ENCODE measurements around the gene NMT1.
A peak's percentile ranks its signal among the peaks of the same experiment; 100 is the strongest.

The NMT1 gene

DNA sequence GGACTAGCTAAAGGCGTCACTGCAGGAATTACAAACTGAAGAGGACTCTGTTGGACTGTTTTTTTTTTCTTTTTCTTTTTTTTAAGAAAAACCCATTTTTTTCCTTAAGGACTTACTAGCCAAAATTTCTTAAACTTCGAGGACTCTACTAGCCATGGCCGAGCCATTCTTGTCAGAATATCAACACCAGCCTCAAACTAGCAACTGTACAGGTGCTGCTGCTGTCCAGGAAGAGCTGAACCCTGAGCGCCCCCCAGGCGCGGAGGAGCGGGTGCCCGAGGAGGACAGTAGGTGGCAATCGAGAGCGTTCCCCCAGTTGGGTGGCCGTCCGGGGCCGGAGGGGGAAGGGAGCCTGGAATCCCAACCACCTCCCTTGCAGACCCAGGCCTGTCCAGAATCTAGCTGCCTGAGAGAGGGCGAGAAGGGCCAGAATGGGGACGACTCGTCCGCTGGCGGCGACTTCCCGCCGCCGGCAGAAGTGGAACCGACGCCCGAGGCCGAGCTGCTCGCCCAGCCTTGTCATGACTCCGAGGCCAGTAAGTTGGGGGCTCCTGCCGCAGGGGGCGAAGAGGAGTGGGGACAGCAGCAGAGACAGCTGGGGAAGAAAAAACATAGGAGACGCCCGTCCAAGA is 88.0 kb downstream of the NMT1 start:
- DNase-seq (ENCODE audit: extremely low read depth in 1 of 2, low read depth in 1 of 2) = peak in 1 of 2 donors; percentile 55

DNA sequence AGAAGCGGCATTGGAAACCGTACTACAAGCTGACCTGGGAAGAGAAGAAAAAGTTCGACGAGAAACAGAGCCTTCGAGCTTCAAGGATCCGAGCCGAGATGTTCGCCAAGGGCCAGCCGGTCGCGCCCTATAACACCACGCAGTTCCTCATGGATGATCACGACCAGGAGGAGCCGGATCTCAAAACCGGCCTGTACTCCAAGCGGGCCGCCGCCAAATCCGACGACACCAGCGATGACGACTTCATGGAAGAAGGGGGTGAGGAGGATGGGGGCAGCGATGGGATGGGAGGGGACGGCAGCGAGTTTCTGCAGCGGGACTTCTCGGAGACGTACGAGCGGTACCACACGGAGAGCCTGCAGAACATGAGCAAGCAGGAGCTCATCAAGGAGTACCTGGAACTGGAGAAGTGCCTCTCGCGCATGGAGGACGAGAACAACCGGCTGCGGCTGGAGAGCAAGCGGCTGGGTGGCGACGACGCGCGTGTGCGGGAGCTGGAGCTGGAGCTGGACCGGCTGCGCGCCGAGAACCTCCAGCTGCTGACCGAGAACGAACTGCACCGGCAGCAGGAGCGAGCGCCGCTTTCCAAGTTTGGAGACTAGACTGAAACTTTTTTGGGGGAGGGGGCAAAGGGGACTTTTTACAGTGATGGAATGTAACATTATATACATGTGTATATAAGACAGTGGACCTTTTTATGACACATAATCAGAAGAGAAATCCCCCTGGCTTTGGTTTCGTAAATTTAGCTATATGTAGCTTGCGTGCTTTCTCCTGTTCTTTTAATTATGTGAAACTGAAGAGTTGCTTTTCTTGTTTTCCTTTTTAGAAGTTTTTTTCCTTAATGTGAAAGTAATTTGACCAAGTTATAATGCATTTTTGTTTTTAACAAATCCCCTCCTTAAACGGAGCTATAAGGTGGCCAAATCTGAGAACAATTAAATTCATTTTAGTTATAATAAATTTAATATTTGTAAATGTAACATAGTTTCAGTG is 88.8 kb downstream of the NMT1 start:
- no peak for DNase-seq (ENCODE audit: extremely low read depth in 1 of 2, low read depth in 1 of 2)

DNA sequence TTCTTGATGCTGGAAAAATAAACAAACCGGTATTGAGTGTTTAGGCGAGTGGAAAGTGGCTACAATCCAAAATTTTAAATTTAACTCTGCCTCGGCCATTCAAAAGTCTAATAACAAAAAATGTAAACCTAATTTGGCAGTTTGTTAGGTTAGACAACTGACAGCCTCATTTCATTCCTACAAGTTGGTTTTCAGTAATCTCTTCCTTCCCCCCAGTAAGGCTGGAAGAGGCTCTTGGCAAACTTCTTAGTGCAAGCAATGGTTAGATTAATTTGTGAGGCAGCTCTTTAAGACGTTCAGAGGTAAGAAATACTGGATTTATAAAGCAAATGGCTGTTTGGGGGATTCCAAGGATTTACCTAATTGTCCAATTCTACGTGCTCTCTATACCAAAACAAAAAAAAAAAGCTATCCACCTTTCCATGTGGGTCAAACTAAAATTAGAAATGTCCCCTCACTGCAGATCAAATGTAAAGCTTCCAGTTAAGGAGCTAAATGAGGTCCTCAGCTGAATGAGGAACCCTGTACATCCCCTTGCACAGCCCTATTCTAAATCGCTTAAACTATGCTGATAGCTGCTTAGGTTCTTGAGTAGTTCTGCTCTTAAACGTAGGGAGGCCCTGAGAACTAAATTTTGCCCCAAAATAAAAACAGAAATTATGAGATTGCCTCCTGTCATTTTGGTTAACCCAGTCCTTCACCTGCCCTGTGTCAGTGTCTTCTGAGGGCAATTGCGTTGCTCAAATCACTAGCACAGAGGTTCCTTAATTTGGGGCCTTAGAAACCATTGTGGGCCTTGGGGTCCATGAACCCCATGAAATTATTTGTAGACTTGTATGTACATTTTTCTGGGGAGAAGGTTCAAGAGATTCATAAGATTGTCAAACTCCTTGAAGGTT is 90.0 kb downstream of the NMT1 start:
- no peak for DNase-seq (ENCODE audit: extremely low read depth in 1 of 2, low read depth in 1 of 2)

DNA sequence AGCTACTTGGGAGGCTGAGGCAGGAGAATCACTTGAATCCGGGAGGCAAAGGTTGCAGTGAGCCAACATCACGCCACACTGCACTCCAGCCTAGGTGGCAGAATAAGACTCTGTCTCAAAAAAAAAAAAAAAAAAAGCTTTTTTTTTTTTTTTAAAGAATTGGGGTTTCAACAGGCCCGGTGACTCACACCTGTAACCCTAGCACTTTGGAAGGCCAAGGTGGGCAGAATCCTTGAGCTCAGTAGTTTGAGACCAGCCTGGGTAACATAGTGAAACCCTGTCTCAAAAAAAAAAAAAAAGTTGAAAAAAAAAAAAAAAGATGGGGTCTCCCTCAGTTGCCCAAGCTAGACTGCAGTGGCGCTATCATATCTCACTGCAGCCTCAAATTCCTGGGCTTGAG is 93.9 kb downstream of the NMT1 start:
- no peak for DNase-seq (ENCODE audit: extremely low read depth in 1 of 2, low read depth in 1 of 2)

DNA sequence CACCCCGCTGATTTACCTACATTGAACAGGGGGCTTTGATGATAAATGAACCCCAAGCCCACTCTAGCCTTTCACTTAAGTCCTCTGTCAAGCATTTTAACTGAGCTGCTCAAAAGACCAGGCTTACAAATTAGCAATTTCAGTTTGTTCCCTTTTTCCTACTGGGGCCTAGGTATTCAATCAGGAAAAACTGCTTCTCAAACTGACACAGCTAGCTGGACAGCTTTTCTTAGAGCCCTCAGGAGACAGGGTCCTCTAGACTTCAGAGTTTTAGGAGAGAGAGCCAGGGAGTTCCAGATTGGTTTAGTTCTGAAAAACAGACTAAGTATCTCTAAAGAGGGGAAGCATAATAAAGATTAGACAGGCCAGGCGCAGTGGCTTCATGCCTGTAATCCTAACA is 94.4 kb downstream of the NMT1 start:
- DNase-seq (ENCODE audit: extremely low read depth in 1 of 2, low read depth in 1 of 2) = no peak

DNA sequence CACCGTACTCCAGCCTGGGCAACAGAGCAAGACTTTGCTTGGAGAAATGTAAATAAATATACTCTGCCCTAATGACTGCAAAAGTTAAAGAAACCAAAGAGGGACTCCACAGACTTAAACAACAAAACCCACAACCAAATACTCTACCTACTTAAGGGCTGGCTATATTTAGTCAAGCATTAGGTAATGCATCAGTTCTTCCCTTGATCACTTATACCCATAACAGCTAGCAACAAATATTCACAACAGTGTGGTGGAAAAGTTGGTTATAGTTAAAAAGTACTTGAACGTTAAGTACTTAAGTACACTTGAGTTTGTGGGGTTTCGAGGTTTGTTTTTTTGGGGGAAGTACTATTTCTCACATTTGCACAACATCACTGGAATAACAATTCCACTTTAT is 95.1 kb downstream of the NMT1 start:
- no peak for DNase-seq (ENCODE audit: extremely low read depth in 1 of 2, low read depth in 1 of 2)
